Coronary artery (tissue), 2 donors: ENCODE measurements around the gene TPRX2.
"Not testable (repeated sequence)": the region's sequence is repeated elsewhere in the genome, so short reads cannot be mapped to it uniquely, and the experiment has no call there.

Experiments
- DNase-seq: peaks from one replicate; pipeline ENCODE4 v3.0.0-alpha.2; 2017; ENCODE audit warnings: low spot score
- H3K27ac ChIP-seq, 2 donors: fragments of 200-600 bp; sonication (generic); one replicate each; pipeline ENCODE4 v1.5.1; 2016 to 2019
- H3K4me3 ChIP-seq: fragments of 200-600 bp; sonication (generic); 2 replicates; pipeline ENCODE4 v1.5.1; 2016; ENCODE audit warnings: mild to moderate bottlenecking, moderate library complexity
- TF ChIP-seq, protein P1 (sequence below): fragments of 200-600 bp; sonication (generic); IDR thresholded peaks from one replicate; pipeline ENCODE4 v1.5.1; 2019; ENCODE audit warnings: antibody characterized with exemption

Gene TPRX2

DNA sequence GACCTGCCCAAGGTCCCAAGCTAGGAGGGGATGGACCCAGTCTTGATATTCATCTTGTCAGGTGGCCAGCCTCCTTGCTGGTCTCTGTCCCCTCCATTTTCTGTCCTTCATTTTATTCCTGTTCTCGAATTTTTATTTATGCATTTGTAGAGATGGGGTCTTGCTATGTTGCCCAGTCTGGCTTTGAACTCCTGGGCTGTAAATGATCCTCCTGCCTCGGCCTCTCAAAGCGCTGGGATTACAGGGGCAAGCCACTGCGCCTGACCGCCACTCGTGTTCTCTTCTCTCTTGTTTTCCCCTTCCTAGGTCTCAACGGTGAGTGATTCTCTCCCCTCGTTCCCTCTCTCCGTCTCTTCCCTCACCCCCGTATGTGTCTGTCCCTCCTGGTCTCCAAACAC is 10.6 kb upstream of the TPRX2 start:
- H3K27ac ChIP-seq = no peak overlapping the region
- no peak for DNase-seq
- no peak overlapping the region for H3K4me3 ChIP-seq
- TF ChIP-seq, protein P1, sequence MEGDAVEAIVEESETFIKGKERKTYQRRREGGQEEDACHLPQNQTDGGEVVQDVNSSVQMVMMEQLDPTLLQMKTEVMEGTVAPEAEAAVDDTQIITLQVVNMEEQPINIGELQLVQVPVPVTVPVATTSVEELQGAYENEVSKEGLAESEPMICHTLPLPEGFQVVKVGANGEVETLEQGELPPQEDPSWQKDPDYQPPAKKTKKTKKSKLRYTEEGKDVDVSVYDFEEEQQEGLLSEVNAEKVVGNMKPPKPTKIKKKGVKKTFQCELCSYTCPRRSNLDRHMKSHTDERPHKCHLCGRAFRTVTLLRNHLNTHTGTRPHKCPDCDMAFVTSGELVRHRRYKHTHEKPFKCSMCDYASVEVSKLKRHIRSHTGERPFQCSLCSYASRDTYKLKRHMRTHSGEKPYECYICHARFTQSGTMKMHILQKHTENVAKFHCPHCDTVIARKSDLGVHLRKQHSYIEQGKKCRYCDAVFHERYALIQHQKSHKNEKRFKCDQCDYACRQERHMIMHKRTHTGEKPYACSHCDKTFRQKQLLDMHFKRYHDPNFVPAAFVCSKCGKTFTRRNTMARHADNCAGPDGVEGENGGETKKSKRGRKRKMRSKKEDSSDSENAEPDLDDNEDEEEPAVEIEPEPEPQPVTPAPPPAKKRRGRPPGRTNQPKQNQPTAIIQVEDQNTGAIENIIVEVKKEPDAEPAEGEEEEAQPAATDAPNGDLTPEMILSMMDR = no peak

DNA sequence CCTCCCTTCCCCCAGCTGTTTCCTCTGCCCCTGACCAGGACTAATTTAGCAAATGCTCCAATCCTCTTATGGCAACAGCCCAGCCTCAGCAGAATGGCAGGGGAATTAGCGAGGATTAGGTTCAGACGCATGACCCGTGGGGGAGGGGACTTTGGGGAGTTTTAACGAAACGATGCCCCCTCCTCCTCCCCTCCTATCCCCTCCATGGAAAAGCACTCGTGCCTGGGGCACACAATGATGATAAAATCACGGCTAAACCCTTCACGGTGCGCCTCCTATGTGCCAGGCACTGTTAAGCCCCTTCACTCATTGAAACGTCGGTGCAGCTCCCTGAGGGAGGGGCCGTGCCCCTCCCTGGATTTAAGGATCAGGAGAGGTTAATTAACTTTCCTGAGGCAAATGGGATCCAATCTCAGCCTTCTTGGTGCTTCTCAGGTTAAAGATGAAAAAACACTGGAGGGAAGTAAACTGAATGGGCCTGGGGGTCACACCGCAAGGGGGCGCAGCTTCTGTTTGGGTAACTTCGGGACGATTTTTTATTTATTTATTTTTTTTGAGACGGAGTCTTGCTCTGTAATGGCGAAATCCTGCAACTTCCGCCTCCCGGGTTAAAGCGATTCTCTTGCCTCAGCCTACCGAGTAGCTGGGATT is 10.1 kb upstream of the TPRX2 start:
- TF ChIP-seq, protein P1 = no peak
- no peak overlapping the region for H3K4me3 ChIP-seq
- no peak for DNase-seq
- no peak overlapping the region for H3K27ac ChIP-seq

DNA sequence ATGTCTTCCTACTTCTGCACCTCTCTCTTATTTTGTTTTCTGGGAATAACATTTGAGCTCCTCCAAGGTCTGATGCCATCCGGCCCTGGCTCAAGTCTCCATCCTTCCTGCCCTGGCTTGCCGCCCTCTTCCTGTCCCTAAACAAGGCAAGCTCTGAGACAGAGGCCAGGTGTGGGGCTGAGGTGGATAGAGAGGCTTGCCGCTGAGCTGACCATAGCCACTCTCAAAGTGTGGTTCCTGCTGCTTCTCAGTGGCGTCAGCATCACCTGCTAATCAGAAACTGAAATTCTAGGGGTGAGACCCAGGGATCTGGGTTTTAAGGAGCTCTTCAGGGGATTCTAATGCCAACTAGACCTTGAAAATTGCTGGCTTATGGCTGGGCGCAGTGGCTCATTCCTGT is 6.0 kb upstream of the TPRX2 start:
- Histone ChIP-seq H3K4me3 (no peak overlapping the region), H3K27ac (no peak overlapping the region)
- DNase-seq = no peak
- TF ChIP-seq, protein P1 = no peak

DNA sequence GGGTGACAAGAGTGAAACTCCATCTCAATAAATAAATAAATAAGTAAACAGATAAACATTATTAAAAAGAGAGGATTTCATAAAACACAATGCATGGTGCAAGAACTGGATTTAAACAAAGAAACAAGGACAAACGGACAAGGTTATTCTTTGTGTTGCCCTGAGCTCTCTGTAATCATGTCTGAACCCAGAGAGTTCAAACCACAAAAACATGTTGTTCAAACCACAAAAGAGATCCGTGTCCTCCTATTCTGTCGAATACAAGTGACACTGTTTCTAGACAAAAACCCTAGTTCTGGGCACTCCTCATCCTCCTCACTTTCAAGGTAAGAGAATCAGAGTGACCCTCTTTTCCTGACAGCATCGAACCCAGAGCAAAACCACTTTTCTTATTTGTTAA is 4.6 kb upstream of the TPRX2 start:
- H3K4me3 ChIP-seq = no peak overlapping the region
- H3K27ac ChIP-seq = no peak overlapping the region
- no peak for DNase-seq
- TF ChIP-seq, protein P1 = no peak

DNA sequence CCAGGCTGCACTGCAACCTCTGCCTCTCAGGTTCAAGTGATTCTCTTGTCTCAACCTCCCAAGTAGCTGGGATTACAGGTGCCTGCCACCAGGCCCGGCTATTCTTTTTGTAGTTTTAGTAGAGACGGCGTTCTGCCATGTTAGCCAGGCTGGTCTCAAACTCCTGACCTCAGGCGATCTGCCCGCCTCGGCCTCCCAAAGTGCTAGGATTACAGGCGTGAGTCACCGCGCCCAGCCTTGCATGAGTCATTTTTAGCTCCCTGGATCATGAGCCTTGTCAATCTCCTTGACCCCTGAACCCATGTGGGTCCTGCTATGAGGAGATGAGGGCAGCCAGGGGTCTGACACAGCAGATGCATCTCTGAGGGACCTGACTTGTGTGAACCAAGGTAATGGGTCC is 804 bp upstream of the TPRX2 start:
- not testable (repeated sequence) for H3K4me3 ChIP-seq, H3K27ac ChIP-seq, DNase-seq

DNA sequence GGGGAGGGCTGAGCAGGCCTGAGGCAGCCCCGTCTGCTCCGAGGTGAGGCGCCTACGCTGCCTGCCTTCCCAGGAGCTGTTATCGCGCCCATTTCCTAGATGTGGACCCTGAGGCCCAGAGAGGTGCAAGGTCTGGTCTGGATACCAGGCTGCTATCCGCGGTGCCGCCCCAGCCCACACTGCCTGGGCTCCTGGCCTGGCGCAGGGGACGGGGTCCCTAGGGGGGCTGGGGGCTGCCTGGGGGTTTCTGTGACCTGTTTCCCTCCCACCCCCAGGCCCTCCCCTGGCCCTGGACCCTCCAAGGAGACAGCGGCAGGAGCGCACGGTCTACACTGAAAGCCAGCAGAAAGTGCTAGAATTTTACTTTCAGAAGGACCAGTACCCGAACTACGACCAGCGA is 803 bp downstream of the TPRX2 start:
- not testable (repeated sequence) for DNase-seq, H3K27ac ChIP-seq, H3K4me3 ChIP-seq

DNA sequence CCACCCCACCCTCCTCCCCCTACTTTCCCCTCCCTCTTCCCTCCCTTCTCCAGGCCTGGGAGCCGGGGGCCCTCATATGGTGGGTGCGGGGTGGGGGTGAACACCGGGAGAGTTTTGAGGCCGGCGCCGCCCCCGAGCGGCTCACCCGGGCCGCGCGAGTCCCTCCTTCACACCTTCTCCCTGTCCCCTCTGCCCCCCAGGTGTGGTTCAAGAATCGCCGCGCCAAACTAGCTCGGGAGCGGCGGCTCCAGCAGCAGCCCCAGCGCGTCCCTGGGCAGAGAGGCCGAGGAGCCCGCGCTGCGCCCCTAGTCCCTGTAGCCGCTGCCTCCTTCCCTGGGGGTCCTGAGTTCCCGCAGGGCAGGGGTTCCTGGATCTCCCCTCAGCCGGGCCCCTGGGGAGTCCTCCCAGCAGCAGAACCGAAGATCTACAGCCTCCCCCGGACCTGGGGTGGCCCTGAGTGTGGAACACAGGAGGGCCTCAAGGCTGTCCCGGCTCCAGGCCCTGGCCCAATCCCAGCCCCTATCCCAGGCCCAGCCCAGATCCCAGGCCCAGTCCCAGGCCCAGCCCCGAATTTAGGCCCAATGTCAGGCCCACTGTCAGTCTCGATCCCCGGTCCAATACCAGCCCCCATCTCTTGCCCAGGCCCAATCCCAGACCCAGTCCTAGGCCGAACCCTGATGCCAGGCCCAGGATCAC is 1.7 kb downstream of the TPRX2 start:
- no peak for DNase-seq
- TF ChIP-seq, protein P1 = no peak
- Histone ChIP-seq H3K4me3 (no peak overlapping the region), H3K27ac (no peak overlapping the region)

DNA sequence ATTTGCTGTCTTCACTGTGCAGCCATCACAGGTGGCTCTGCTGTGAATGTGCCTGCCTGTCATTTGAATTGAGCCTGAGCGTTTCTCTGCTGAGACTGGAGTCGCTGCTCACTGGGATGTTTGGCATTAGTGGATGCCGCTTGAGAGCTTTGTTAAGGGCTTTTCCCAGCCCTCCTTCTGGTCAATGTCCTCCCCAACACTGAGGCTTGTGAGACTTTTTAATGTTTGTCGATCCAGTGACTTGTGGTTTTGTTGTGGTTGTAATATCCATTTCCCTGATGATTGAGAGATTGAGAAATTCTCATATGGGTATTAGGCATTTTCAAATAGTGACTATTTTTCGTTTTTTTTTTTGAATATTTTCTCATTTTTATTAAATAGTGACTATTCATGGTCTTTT is 2.6 kb downstream of the TPRX2 start:
- TF ChIP-seq, protein P1 = no peak
- no peak for DNase-seq
- no peak overlapping the region for H3K4me3 ChIP-seq
- H3K27ac ChIP-seq = no peak overlapping the region
